ENCODE measurements around the gene SCYGR3.
A peak's percentile ranks its signal among the peaks of the same experiment; 100 is the strongest.

The SCYGR3 gene

GRCh38 chr2:227614740-227615139 is at the start of gene SCYGR3:
Gene SCYGR3, minus strand, starts transcription at chr2:227614840. Its CDS starts 0 bp downstream, at chr2:227614840.
- no peak for DNase-seq

GRCh38 chr2:227661827-227662226 is 47.2 kb upstream of the SCYGR3 start:
- no peak for DNase-seq

GRCh38 chr2:227661025-227661649 is 46.5 kb upstream of the SCYGR3 start:
- no peak for DNase-seq

- DNase-seq: no peak
Measured at GRCh38 chr2:227657199-227657845, 42.7 kb upstream of the SCYGR3 start.

- DNase-seq: no peak
Measured at GRCh38 chr2:227655454-227655853, 40.8 kb upstream of the SCYGR3 start.

GRCh38 chr2:227654426-227654825 is 39.8 kb upstream of the SCYGR3 start:
- no peak for DNase-seq

GRCh38 chr2:227653419-227653818 is 38.8 kb upstream of the SCYGR3 start:
- no peak for DNase-seq

- no peak for DNase-seq
Measured at GRCh38 chr2:227643990-227644551, 29.4 kb upstream of the SCYGR3 start.

- no peak for DNase-seq
Measured at GRCh38 chr2:227642656-227643055, 28.0 kb upstream of the SCYGR3 start.

GRCh38 chr2:227634201-227634600 is 19.6 kb upstream of the SCYGR3 start:
- DNase-seq: no peak

GRCh38 chr2:227632827-227633226 is 18.2 kb upstream of the SCYGR3 start:
- DNase-seq: no peak

GRCh38 chr2:227630322-227630721 is 15.7 kb upstream of the SCYGR3 start:
- DNase-seq: no peak

- DNase-seq: no peak
Measured at GRCh38 chr2:227629435-227629834, 14.8 kb upstream of the SCYGR3 start.

- DNase-seq: no peak
Measured at GRCh38 chr2:227627769-227628168, 13.1 kb upstream of the SCYGR3 start.

- DNase-seq: no peak
Measured at GRCh38 chr2:227626580-227627151, 12.0 kb upstream of the SCYGR3 start.

GRCh38 chr2:227625420-227625819 is 10.8 kb upstream of the SCYGR3 start:
- DNase-seq: no peak

GRCh38 chr2:227623226-227623625 is 8.6 kb upstream of the SCYGR3 start:
- DNase-seq: no peak

GRCh38 chr2:227617316-227618230 is 2.9 kb upstream of the SCYGR3 start, which contains the start of gene SCYGR4:
Gene SCYGR4, plus strand, starts transcription at chr2:227617498. Its CDS starts 0 bp downstream, at chr2:227617498.
- DNase-seq: no peak

- no peak for DNase-seq
Measured at GRCh38 chr2:227616631-227617030, 2.0 kb upstream of the SCYGR3 start.

GRCh38 chr2:227615906-227616305 is 1.3 kb upstream of the SCYGR3 start:
- DNase-seq: no peak

- DNase-seq: no peak
Measured at GRCh38 chr2:227615181-227615580, 541 bp upstream of the SCYGR3 start.

GRCh38 chr2:227614246-227614645 is 394 bp downstream of the SCYGR3 start:
- peak; percentile 5 for DNase-seq

- DNase-seq: no peak
Measured at GRCh38 chr2:227613272-227613660, 1.4 kb downstream of the SCYGR3 start.

All from NCI-H345 (cell line).